HG02763 (cell line): ENCODE results near the gene THEMIS2.
"Not testable (repeated sequence)": the region's sequence is repeated elsewhere in the genome, so short reads cannot be mapped to it uniquely, and the experiment has no call there.

Source experiments
- ATAC-seq: cut with Tn5 transposase; IDR thresholded peaks from one replicate; pipeline ENCODE4 v1.9.1; 2021; ENCODE audit warnings: mild to moderate bottlenecking, moderate library complexity; ENCODE audit not compliant: unreplicated experiment

THEMIS2 gene

GRCh38 chr1:27872059-27872801 is at the start of gene THEMIS2:
Gene THEMIS2, plus strand, starts transcription at chr1:27872544. Its CDS starts 28 bp downstream, at chr1:27872572.
- peak; percentile 30 for ATAC-seq

DNA sequence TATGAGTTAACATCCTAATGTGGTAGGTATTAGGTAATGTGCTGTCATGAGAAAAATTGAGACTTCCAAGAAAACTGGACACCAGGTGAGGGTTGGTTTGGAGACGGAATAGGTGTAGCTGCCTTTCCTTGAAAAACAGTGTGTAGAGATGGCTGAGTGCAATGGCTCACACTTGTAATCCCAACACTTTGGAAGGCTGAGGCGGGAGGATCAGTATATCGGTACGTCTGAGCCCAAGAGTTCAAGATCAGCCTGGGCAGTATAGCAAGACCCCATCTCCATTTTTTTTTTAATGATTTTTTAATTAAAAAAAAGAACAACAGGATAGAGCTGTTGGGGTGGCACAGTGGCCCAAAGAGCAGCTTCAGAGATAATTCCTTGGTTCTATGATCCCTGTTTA is 48.6 kb upstream of the THEMIS2 start:
- ATAC-seq, result no peak

- ATAC-seq, result no peak
Measured at GRCh38 chr1:27824411-27824810, 47.9 kb upstream of the THEMIS2 start.

GRCh38 chr1:27829339-27829960 is 42.9 kb upstream of the THEMIS2 start:
- ATAC-seq, result not testable (repeated sequence)

DNA sequence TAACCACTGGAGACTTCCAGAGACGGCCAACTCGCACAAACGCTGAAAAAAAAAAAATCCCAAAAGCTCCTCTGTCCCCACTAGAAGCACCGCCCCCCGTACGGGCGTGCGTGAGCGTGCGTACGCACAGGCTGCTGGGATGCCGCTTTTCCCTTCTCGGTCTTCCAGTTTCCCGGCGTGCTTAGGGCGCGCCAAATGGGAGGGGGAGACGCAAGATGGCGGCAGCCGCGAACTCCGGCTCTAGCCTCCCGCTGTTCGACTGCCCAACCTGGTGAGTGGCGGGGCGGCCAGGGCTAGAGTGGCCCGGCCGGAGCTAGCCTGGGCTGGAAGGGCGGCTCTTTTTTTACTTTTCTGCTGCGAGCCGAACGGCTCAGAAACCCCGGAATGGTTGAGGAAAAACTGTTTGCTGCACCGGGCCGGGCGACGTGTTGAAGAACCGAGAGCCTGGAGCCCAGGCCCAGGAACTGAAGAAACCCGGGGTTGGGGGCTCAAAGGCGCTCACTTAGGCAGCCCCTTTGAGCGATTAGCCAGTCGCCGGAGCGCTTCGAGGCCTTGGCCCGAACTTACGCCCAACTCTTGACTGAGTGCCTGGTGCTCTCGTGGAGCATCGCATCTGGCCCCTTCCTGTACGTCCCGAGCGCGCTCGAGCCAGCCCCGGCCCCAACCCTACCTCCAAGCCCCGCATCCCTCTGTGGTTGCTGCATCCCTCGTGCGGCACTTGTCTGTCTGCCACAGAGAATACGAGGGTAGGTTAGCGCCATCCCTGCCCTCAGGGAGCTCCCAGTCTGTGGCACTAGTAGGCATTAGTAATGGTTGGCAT is 41.5 kb upstream of the THEMIS2 start, which contains the start of gene PPP1R8:
TSS of gene PPP1R8 (plus strand) at position 162 of the 820 bp plus-strand sequence. CDS start at position 216, 54 bp downstream.
- ATAC-seq, result peak; percentile 89

- no peak for ATAC-seq
Measured at GRCh38 chr1:27831568-27832410, 40.6 kb upstream of the THEMIS2 start.

DNA sequence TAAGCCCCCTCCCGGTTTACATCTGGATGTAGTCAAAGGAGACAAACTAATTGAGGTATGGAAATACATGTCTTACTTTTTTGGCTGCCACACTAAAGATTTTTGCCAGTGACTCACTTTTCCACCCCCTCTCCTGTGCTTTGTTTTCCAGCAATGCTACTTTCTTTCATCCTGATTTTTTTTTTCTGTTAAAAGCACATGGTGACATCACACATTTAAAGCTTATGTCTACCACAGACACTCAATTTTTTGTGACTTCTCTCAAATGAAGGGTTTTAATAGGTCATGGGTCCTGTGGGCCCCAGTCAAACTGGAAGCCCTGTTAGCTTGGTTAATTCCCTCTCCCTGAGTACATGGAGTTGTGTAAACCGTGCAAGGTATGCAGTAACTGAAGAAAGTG is 39.6 kb upstream of the THEMIS2 start:
- no peak for ATAC-seq

DNA sequence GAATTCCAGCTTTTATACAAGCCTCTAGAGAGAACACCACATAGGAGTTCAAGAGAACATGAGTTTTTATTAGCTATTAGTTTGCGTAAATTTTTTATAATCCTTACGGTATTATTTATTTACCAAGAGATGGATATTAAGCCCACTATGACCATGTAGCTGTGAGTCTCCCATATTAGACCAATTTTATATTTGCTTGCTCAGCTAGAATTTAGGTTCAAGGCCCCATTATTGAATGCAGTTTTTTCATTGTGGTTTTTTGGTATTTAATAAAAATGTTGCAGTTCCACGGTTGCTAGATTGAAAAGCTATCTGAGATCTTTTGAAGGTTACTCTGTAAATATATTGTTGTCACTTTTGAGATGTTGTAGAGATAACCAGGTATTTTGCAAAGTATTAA is 38.9 kb upstream of the THEMIS2 start:
- no peak for ATAC-seq

DNA sequence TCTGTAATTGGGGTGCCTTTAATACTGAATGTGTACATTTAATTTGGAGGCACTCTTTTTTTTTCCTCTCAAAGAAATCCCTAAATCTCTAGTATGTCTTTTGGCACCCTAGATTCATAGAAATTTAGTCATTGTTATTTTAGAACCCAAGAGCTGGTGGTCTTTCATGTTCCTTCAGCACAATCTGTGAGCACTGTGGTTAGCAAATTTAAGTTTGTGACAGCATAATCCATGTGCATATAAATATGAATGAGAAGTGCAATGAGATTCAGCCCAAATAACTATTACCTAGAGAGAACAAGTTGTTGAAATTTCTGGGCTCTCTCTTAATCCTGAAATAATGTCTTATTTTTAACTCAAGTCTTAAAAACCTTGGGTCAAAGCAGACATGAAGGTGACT is 37.3 kb upstream of the THEMIS2 start:
- ATAC-seq, result no peak

DNA sequence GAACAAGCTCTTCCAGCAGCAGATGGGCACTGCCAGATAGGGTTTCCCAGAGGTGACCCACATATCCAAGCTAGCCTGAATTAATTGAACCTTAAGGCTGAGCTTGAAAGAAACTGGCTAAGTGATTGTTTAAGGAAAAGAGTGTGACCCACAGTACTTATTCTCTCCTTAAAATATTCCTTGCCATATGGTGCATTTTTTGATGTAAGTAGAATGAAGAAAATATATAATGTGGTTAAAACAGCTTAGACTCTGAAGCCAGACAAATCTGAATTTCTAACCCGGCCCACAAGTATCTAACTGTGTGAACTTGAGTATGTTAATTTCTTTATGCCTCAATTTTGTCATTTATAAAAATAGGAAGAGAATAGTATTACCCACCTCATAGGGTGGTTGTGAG is 36.8 kb upstream of the THEMIS2 start:
- no peak for ATAC-seq

DNA sequence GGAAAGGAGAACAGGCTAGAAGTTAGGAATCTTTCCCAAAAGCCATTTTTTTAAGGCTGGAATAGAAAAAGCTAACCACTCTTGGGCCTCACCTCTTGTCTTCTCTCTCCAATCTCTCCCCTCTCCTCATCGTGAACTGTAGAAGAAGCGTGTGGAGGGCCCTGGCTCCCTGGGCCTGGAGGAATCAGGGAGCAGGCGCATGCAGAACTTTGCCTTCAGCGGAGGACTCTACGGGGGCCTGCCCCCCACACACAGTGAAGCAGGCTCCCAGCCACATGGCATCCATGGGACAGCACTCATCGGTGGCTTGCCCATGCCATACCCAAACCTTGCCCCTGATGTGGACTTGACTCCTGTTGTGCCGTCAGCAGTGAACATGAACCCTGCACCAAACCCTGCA is 22.4 kb upstream of the THEMIS2 start:
- ATAC-seq, result no peak

- ATAC-seq, result no peak
Measured at GRCh38 chr1:27855085-27855484, 17.3 kb upstream of the THEMIS2 start.

DNA sequence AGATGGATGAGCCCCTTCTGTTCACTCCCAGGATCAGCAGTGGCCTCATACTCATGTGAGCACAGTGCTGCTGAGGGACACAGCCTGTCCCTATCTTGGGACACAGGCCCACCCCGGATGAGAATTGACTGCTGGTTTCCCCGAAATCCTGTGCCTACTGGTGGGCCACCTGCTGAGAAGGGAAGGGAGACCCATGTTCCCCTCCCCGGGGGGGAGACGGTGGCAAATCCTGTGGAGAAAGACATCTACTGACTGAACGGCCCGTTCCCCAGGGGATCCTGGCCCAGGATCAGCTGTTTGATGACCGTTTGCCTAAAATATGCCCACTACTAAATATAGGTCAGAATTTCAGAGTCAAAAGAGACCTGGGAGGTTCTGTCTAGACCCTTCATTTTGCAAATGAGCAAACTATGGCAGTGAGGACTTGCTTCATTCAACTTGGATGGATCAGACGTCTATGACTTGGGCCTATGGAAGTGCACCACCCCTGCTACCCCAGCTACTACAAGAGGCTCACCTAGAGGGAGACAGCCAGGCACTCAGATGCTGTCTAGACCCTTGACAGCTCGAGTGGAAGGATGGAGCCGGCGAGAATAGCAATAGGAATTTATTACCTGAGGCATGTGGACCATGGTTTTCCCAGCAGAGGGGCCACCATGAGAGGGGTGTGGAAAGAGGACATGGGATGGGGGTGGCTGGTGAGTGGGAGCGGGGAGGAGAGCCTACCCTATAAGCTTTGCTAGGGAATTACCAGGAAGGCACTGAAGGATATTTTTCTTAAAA is 15.6 kb upstream of the THEMIS2 start:
- no peak for ATAC-seq

DNA sequence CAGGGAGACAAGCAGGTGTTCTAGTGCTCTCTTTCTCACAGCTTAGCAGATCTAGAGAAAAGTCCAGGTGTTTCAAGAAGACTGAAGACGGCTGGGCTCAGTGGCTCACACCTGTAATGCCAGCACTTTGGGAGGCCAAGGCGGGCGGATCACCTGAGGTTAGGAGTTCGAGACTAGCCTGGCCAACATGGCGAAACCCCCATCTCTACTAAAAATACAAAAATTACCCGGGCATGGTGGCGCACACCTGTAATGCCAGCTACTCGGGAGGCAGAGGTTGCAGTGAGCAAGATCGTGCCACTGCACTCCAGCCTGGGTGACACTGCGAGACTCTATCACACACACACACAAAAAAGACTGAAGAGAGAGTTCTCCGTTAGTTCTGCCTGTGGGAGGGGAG is 14.8 kb upstream of the THEMIS2 start:
- not testable (repeated sequence) for ATAC-seq

GRCh38 chr1:27858072-27858948 is 14.0 kb upstream of the THEMIS2 start:
- ATAC-seq, result no peak

GRCh38 chr1:27858949-27859576 is 13.3 kb upstream of the THEMIS2 start:
- ATAC-seq, result no peak

- no peak for ATAC-seq
Measured at GRCh38 chr1:27861436-27861835, 10.9 kb upstream of the THEMIS2 start.

DNA sequence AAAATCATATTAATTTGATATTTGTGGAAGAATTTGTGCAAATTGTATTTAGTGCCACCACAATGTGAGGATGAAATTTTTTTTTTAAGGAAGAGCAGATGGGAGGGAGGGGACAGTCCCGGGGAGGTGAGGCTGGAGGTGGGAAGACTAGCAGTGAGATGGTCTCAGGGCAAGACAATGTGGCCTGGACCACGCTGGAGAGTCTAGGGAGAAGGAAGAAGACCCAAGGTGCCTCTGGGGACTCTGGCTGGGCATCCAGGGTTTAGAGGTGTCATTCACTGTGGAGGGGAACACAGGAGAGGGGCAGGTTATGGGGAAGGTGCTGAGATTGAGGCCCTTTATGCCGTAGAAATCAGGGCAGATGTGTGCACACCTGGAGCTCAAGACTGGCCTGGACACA is 10.3 kb upstream of the THEMIS2 start:
- ATAC-seq, result no peak
